ENCODE measurements around the gene ARSI.

GRCh38 chr5:150329038-150329437 is 26.3 kb upstream of the ARSI start:
- TF ChIP-seq, protein P1, sequence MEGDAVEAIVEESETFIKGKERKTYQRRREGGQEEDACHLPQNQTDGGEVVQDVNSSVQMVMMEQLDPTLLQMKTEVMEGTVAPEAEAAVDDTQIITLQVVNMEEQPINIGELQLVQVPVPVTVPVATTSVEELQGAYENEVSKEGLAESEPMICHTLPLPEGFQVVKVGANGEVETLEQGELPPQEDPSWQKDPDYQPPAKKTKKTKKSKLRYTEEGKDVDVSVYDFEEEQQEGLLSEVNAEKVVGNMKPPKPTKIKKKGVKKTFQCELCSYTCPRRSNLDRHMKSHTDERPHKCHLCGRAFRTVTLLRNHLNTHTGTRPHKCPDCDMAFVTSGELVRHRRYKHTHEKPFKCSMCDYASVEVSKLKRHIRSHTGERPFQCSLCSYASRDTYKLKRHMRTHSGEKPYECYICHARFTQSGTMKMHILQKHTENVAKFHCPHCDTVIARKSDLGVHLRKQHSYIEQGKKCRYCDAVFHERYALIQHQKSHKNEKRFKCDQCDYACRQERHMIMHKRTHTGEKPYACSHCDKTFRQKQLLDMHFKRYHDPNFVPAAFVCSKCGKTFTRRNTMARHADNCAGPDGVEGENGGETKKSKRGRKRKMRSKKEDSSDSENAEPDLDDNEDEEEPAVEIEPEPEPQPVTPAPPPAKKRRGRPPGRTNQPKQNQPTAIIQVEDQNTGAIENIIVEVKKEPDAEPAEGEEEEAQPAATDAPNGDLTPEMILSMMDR (IDR thresholded peaks at IDR 0.05; ENCODE audit: low read depth, low read length, poor library complexity, severe bottlenecking) = no peak
- TF ChIP-seq EZH2phosphoT487 (IDR thresholded peaks at IDR 0.05; ENCODE audit: borderline replicate concordance, low read length) = no peak
